Measurements from ENCODE around the gene PKP4.
"Not testable (repeated sequence)": the region's sequence is repeated elsewhere in the genome, so short reads cannot be mapped to it uniquely, and the experiment has no call there.

The PKP4 gene, protein sequence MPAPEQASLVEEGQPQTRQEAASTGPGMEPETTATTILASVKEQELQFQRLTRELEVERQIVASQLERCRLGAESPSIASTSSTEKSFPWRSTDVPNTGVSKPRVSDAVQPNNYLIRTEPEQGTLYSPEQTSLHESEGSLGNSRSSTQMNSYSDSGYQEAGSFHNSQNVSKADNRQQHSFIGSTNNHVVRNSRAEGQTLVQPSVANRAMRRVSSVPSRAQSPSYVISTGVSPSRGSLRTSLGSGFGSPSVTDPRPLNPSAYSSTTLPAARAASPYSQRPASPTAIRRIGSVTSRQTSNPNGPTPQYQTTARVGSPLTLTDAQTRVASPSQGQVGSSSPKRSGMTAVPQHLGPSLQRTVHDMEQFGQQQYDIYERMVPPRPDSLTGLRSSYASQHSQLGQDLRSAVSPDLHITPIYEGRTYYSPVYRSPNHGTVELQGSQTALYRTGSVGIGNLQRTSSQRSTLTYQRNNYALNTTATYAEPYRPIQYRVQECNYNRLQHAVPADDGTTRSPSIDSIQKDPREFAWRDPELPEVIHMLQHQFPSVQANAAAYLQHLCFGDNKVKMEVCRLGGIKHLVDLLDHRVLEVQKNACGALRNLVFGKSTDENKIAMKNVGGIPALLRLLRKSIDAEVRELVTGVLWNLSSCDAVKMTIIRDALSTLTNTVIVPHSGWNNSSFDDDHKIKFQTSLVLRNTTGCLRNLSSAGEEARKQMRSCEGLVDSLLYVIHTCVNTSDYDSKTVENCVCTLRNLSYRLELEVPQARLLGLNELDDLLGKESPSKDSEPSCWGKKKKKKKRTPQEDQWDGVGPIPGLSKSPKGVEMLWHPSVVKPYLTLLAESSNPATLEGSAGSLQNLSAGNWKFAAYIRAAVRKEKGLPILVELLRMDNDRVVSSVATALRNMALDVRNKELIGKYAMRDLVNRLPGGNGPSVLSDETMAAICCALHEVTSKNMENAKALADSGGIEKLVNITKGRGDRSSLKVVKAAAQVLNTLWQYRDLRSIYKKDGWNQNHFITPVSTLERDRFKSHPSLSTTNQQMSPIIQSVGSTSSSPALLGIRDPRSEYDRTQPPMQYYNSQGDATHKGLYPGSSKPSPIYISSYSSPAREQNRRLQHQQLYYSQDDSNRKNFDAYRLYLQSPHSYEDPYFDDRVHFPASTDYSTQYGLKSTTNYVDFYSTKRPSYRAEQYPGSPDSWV

GRCh38 chr2:158456309-158457066, at the start of gene PKP4, which contains the start of gene CCDC148:
Gene PKP4, plus strand, starts transcription at chr2:158456952. Its CDS starts 76,233 bp downstream, at chr2:158533185.
Gene CCDC148, minus strand, starts transcription at chr2:158456753. Its CDS starts 314 bp downstream, at chr2:158456439.
- peak; percentile 97 to 98 for DNase-seq

DNA sequence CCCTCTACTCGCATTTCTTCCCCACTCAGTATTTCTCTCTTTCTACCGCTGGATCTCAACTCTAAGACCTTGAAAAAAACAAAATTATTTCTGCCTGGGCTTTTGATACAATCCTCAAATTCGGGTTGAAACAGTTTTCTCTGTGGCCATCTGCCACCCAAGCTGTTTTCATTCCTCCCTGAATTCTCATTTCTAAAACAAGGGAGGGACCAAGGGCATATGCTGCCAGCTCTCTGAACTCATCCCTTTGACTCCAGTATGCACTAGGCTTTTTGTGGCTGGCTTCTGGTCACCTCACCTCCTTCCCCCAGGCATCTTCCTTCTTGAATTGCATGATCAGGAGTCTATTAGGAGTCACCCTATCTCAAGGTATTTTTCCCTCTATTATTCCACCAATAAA, 49.7 kb upstream of the PKP4 start:
- no peak for DNase-seq

DNA sequence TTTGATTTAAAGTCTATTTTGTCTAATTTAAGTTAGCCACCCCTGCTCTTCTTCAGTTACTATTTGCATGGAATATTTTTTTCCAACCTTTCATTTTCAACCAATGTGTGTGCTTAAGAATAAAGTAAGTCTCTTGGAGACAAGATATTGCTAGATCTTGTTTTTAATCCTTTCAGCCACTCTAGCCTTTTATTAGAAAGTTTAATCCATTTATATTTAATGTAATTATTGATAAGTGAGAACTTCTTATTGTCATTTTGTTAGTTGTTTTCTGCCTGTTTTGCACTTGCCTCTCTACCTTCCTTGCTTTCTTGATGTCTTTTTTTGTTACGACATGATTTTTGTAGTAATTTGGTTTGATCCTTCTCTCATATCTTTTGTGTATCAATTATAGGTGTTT, 46.6 kb upstream of the PKP4 start:
- no peak for DNase-seq

- DNase-seq, result no peak
These were observed 45.0 kb upstream of the PKP4 start for GRCh38 chr2:158411748-158412147.

- DNase-seq, result no peak
These were observed 44.5 kb upstream of the PKP4 start for GRCh38 chr2:158412206-158412605.

DNA sequence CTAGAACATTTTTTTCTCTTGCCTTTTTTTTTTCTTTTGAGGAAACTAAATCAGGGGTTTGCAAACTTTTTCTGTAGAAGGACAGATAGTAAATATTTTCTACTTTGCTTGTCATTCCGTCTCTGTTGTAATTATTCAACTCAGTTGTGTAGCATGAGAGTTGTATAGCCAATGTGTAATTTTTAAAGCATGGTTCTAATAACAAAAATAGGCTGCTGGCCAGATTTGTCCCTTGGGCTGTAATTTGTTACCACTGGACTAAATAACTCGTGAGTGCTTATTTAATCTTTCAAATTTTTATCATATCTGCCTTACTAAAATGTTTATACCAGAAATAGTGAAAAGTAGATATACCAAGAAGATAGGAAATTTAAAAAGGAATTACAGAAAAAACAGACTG, 43.2 kb upstream of the PKP4 start:
- DNase-seq, result no peak

GRCh38 chr2:158414538-158414937, 42.2 kb upstream of the PKP4 start:
- DNase-seq, result no peak

GRCh38 chr2:158432117-158432516, 24.6 kb upstream of the PKP4 start:
- DNase-seq, result no peak

DNA sequence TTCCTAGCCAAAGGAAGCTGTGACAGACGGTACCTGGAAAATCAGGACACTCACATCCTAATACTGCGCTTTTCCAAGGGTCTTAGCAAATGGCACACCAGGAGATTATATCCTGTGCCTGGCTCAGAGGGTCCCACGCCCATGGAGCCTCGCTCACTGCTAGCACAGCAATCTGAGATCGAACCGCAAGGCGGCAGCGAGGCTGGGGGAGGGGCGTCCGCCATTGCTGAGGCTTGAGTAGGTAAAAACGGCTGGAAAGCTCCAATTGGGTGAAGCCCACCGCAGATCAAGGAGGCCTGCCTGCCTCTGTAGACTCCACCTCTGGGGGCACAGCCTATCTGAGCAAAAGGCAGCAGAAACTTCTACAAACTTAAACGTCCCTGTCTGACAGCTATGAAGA, 23.0 kb upstream of the PKP4 start:
- DNase-seq, result not testable (repeated sequence)

DNA sequence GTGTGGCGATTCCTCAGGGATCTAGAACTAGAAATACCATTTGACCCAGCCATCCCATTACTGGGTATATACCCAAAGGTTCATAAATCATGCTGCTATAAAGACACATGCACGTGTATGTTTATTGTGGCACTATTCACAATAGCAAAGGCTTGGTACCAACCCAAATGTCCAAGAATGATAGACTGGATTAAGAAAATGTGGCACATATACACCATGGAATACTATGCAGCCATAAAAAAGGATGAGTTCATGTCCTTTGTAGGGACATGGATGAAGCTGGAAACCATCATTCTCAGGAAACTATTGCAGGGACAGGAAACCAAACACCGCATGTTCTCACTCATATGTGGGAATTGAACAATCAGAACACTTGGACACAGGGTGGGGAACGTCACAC, 17.7 kb upstream of the PKP4 start:
- not testable (repeated sequence) for DNase-seq

GRCh38 chr2:158443606-158444005, 13.1 kb upstream of the PKP4 start:
- DNase-seq, result no peak

GRCh38 chr2:158457092-158457825, 507 bp downstream of the PKP4 start:
- peak; percentile 80 to 86 for DNase-seq

DNA sequence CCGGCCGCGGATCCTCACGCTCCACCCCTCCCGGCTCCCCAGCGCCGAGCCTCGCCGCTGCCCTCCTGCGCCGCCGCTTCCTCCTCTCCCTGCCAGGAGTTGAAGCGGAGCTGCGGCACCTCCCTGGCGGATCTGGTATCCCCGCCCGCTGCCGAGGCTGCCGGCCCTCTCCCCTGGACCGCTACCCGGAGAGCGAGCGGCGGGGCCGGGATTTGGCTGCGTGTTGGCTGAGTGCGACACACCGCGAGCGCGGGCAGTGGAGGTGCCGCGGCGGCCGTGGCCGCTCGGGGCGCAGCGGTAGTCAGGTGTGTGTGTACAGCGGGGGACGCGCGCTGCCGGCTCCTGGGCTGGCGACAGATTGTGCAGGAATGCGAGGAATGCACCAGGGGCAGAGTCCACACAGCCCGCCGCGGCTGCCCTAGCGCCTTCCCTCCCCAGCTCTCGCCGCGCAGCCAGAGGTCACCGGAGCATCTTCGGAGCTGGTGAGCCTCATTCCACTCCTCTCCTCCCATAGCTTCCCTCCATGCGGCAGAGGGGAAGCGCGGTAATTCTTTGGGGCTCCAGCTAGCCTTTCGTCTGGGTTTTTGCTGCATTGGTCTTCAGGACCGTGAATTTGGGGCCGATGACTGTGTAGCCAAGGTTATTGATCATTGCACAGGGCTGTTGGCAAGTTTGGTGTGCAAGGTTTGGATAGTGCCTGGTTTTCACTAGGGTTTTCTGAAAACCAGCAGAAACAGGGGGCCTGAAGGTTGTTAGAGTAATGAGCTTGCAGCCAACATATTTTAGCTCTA, 1.3 kb downstream of the PKP4 start:
- DNase-seq, result peak; percentile 80 to 85

- DNase-seq, result peak; percentile 26 to 53
These were observed 1.8 kb downstream of the PKP4 start for GRCh38 chr2:158458617-158458920.

GRCh38 chr2:158459161-158460003, 2.6 kb downstream of the PKP4 start:
- DNase-seq, result peak; percentile 46 to 58

DNA sequence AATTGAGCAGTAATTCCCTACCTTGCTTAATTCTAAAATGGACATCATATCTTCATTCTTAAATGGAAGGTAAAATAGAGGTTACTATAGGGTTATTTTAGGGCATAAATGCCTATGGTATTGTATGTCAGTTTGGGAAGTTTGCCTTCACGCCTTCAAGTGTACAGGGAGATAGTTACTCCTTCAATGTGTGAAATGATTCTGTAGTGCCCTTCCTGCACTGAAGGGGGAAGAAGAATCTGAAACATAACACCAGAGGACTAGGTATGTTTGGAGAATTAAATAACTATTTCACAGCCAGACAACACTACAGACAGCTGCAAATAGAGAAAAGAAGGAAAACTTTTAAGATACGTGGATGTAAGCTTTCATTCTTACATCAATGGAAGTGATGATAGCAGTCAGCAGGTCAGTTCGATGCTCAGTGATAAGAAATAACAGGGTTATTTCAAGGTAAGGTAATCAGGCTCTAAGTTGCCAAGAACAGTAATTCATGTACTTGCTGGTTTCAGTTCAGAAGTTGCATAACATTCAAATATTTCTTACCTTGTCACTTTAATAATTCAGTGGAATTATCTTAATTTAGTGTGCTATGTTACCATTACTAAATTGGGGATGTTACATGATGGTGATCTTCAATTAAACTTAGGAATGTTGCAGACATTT, 4.0 kb downstream of the PKP4 start:
- peak; percentile 71 to 84 for DNase-seq

DNA sequence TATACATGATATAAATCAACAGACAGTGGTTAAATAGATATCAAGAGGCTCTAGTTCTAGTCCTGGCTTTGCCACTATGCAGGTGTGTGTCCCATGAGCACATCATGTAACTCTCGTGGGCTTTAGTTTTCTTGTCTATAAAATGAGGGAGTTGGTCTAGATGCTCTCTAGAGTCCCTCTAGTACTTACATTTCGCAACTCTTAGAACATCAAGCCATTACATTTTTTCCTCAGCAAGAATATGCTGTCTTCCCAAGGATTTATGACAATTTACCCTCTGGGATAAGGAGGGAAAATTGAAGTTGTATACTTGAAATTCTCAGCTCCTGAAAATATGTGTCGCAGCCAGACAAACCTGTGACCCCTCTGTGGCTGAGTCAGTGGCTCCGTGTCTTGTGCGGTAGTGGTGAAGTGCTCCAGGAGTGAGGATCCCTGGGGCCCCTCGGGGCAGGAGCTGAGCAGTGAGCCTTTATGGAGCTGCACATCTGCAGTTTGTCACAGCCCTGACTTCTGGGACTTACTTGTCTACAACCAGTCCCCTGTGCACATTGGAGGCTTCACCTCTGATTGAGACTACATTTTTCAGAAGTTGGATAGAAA, 6.8 kb downstream of the PKP4 start:
- DNase-seq, result peak in 1 of 2 experiments; percentile 8

DNA sequence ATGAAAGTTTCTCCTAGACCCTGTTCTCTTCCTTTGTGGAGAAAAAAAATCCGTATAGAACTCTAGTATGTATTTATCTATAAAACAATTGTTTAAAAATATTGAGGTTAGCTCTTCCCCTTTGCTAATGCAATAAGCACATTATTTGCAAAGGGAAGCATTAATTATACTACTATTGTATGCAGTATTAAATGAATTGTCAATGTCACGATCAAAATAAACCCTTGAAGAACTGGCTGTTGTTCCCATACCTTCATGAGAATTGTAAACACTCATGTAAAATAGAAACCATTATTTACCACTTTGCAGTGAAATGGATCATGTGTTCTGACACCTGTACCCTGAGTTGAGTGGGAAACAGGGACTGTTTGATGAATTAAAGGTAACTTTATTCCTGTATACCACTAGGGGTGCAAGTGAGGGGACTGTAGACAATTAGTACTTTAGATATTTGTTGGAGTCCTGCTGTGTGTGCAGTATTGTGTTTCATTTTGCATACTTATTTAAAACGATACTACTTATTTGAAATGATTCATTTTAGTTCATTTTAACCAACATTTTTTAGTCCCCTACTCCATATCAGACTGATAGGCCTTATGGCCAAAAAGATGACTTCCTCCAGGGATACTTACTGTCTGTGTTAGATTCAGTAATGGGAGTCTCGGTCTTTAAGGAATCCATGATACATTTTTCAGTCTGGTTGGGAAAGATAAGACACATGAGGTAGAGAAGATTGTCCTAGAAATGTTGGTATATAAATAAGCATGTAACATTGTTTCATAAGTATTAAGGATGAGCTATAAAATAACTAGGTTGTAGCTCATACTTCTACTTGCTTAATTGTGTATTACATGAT, 7.9 kb downstream of the PKP4 start:
- peak; percentile 29 to 68 for DNase-seq

Measured in Kasumi-1 (cell line).